Measurements from ENCODE around the gene LRMDA.

- no peak for TF ChIP-seq CTCF (IDR thresholded peaks at IDR 0.05)
- no peak for TF ChIP-seq EZH2phosphoT487 (IDR thresholded peaks at IDR 0.05)
- no peak for TF ChIP-seq EZH2 (IDR thresholded peaks at IDR 0.05)
These were observed 754.3 kb downstream of the LRMDA start for GRCh38 chr10:76185471-76186301.

Data from neural progenitor cell (in vitro differentiated cells).